HepG2 (cell line): ENCODE data around the gene MTA2. TPM values are rescaled to one million over a fixed set of nuclear protein-coding genes. Genes with fewer than 3 reads are reported as not detected.

Experiments
- ARNT2 ChIP-seq: sonication (generic); formaldehyde crosslinking; IDR thresholded peaks from 2 replicates; pipeline ENCODE4 v1.8.0; 2022; ENCODE audit warnings: mild to moderate bottlenecking, low read depth, missing genetic modification reagents, moderate library complexity
- ATF3 ChIP-seq: sonication (generic); formaldehyde crosslinking; IDR thresholded peaks from 2 replicates; pipeline ENCODE4 v1.4.0; 2020; ENCODE audit warnings: missing genetic modification reagents
- ATF7-NPFF ChIP-seq: sonication (generic); formaldehyde crosslinking; IDR thresholded peaks from 2 replicates; pipeline ENCODE4 v1.8.1; 2023; ENCODE audit warnings: mild to moderate bottlenecking, low read depth, missing genetic modification reagents, moderate library complexity
- GATAD2A ChIP-seq: IDR thresholded peaks from 2 replicates; pipeline ENCODE4 v1.6.1; 2016
- HMGXB4 ChIP-seq, 2 experiments: sonication (generic) in 1 of 2; formaldehyde crosslinking in 1 of 2; IDR thresholded peaks; 2 replicates each; pipeline versions ENCODE4 v1.4.0 to v1.6.1; 2018 to 2020; ENCODE audit warnings: missing genetic modification reagents in 2 of 2, borderline replicate concordance in 1 of 2, low read depth in 1 of 2, mild to moderate bottlenecking in 1 of 2, missing biosample characterization in 1 of 2
- IRF2 ChIP-seq: IDR thresholded peaks from 2 replicates; pipeline ENCODE4 v1.6.1; 2018; ENCODE audit warnings: missing genetic modification reagents, missing compliant biosample characterization
- KDM4B ChIP-seq: sonication (generic); formaldehyde crosslinking; IDR thresholded peaks from 2 replicates; pipeline ENCODE4 v1.4.0; 2020; ENCODE audit warnings: missing genetic modification reagents
- MAX ChIP-seq: IDR thresholded peaks from 2 replicates; pipeline ENCODE4 v1.6.1; 2012; ENCODE audit warnings: inconsistent platforms
- MEIS2 ChIP-seq: sonication (generic); formaldehyde crosslinking; IDR thresholded peaks from 2 replicates; pipeline ENCODE4 v1.9.0; 2021; ENCODE audit warnings: mild to moderate bottlenecking, missing genetic modification reagents
- NR2F6 ChIP-seq, 2 experiments: IDR thresholded peaks; 2 replicates each; pipeline ENCODE4 v1.6.1; 2016; ENCODE audit warnings: antibody characterized with exemption in 1 of 2, mild to moderate bottlenecking in 1 of 2
- NRL ChIP-seq: sonication (generic); formaldehyde crosslinking; IDR thresholded peaks from 2 replicates; pipeline ENCODE4 v1.5.0; 2020; ENCODE audit warnings: missing genetic modification reagents, mild to moderate bottlenecking, moderate library complexity, borderline replicate concordance
- POLR2G ChIP-seq: fragments of 200-400 bp; formaldehyde crosslinking; IDR thresholded peaks from 2 replicates; pipeline ENCODE4 v1.6.1; 2018; ENCODE audit warnings: mild to moderate bottlenecking, low read depth, low read length, moderate library complexity
- RFXANK ChIP-seq: IDR thresholded peaks from 2 replicates; pipeline ENCODE4 v1.6.1; 2016
- RXRA ChIP-seq: sonication (generic); formaldehyde crosslinking; IDR thresholded peaks from 2 replicates; pipeline ENCODE4 v1.5.1; 2020; ENCODE audit warnings: missing genetic modification reagents
- THAP9 ChIP-seq: sonication (generic); formaldehyde crosslinking; IDR thresholded peaks from 2 replicates; pipeline ENCODE4; 2020; ENCODE audit warnings: missing genetic modification reagents, mild to moderate bottlenecking, borderline replicate concordance
- ZC3H13 ChIP-seq: sonication (generic); formaldehyde crosslinking; IDR thresholded peaks from 2 replicates; pipeline ENCODE4 v1.8.1; 2023; ENCODE audit warnings: mild to moderate bottlenecking, missing genetic modification reagents, moderate library complexity
- ZMYM3 ChIP-seq: sonication (generic); formaldehyde crosslinking; IDR thresholded peaks from 2 replicates; pipeline ENCODE4 v1.5.1; 2020; ENCODE audit warnings: mild to moderate bottlenecking, missing genetic modification reagents
- ZNF205 ChIP-seq: IDR thresholded peaks from 2 replicates; pipeline ENCODE4 v1.6.1; 2018; ENCODE audit warnings: missing biosample characterization, missing genetic modification reagents
- ZNF34 ChIP-seq: sonication (generic); formaldehyde crosslinking; IDR thresholded peaks from 2 replicates; pipeline ENCODE4 v1.4.0; 2020; ENCODE audit warnings: mild to moderate bottlenecking, missing genetic modification reagents, borderline replicate concordance
- ZNF557 ChIP-seq: sonication (generic); formaldehyde crosslinking; IDR thresholded peaks from 2 replicates; pipeline ENCODE4 v1.4.0; 2020; ENCODE audit warnings: missing genetic modification reagents
- ZNF703 ChIP-seq: sonication (generic); formaldehyde crosslinking; IDR thresholded peaks from 2 replicates; pipeline ENCODE4 v1.5.1; 2020; ENCODE audit warnings: missing genetic modification reagents, mild to moderate bottlenecking, moderate library complexity, borderline replicate concordance
- ZNF782 ChIP-seq: sonication (generic); formaldehyde crosslinking; IDR thresholded peaks from 2 replicates; pipeline ENCODE4 v1.4.0; 2020; ENCODE audit warnings: missing genetic modification reagents, mild to moderate bottlenecking, borderline replicate concordance
- ZNF788 ChIP-seq: sonication (generic); formaldehyde crosslinking; IDR thresholded peaks from 2 replicates; pipeline ENCODE4 v1.5.0; 2020; ENCODE audit warnings: mild to moderate bottlenecking, missing genetic modification reagents, borderline replicate concordance
- ZSCAN31 ChIP-seq: sonication (generic); formaldehyde crosslinking; IDR thresholded peaks from 2 replicates; pipeline ENCODE4 v1.5.0; 2020; ENCODE audit warnings: low read depth, mild to moderate bottlenecking, missing genetic modification reagents
- polyA plus RNA-seq, 8 experiments: library from polyadenylated mRNA; depleted of rRNA in 3 of 8; stranded (reverse) in 7 of 8; unstranded in 1 of 8; fragments of >200 nt; fragmentation: Illumina TruSeq in 4 of 8; extraction: Trizol in 4 of 8; gene quantifications; 2 replicates each; pipeline versions ENCODE4 v1.2.1 to v1.2.3, GENCODE V29; 2011 to 2016; ENCODE audit warnings: low read depth in 4 of 8, missing spikeins in 1 of 8, mixed read lengths in 1 of 8; ENCODE audit not compliant: insufficient read depth in 1 of 8
- total RNA-seq, 5 experiments: library from RNA; depleted of rRNA; stranded (reverse); fragments of >200 nt; fragmentation: Illumina TruSeq; extraction: Trizol; gene quantifications; 2 replicates each; pipeline ENCODE4 v1.2.3, GENCODE V29; 2016; ENCODE audit warnings: low read depth in 1 of 5

The MTA2 gene
- total and polyA plus RNA-seq, 2 of the 13 experiments (the other 11 are each of a cell fraction or from before 2014, with no cell fraction given): 14.0 to 70.0 TPM

- TF ChIP-seq ATF7-NPFF: peak; percentile 83; the same call in 1 of the 2 replicates
- no peak for TF ChIP-seq ZNF703
- TF ChIP-seq NR2F6 (IDR thresholded peaks at IDR 0.05): no peak
- TF ChIP-seq NR2F6 (CRISPR knock-in tag; IDR thresholded peaks at IDR 0.05): 0 out of 2 replicates have a peak, but pooled peaks have one; percentile 12
- TF ChIP-seq MAX: peak; percentile 74
- no peak for TF ChIP-seq IRF2 (CRISPR knock-in tag)
- no peak; the same call in 1 of the 2 replicates for TF ChIP-seq POLR2G
- TF ChIP-seq ZMYM3 (CRISPR knock-in tag): peak; percentile 44; the same call in 1 of the 2 replicates
- TF ChIP-seq ZSCAN31 (CRISPR knock-in tag): peak; percentile 56
- 0 out of 2 replicates have a peak, but pooled peaks have one; percentile 15 for TF ChIP-seq ZNF557
- peak; percentile 70; the same call in 1 of the 2 replicates for TF ChIP-seq KDM4B (CRISPR knock-in tag)
- TF ChIP-seq MEIS2: no peak
- peak; percentile 71 for TF ChIP-seq NRL (CRISPR knock-in tag)
- no peak for TF ChIP-seq ZNF782 (CRISPR knock-in tag)
- peak; percentile 31; the same call in 1 of the 2 replicates for TF ChIP-seq ZNF34 (CRISPR knock-in tag)
- peak; percentile 75 for TF ChIP-seq ARNT2 (CRISPR knock-in tag)
- no peak; the same call in 1 of the 2 replicates for TF ChIP-seq ATF3
- peak; percentile 55 for TF ChIP-seq ZNF788
- TF ChIP-seq ZNF205 (CRISPR knock-in tag): 0 out of 2 replicates have a peak, but pooled peaks have one; percentile 28
- peak; percentile 73; the same call in 1 of the 2 replicates for TF ChIP-seq ZC3H13 (CRISPR knock-in tag)
- peak; percentile 37; the same call in 1 of the 2 replicates for TF ChIP-seq THAP9
- 0 out of 2 replicates have a peak, but pooled peaks have one; percentile 12 for TF ChIP-seq RXRA (CRISPR knock-in tag)
- no peak for TF ChIP-seq RFXANK (CRISPR knock-in tag)
- peak; percentile 55 to 65; a peak in 2 of 4 replicates for TF ChIP-seq HMGXB4 (CRISPR knock-in tag; IDR thresholded peaks at IDR 0.05; ENCODE audit: borderline replicate concordance in 1 of 2, low read depth in 1 of 2)
- peak; percentile 60; the same call in 1 of the 2 replicates for TF ChIP-seq GATAD2A (CRISPR knock-in tag)
Measured at GRCh38 chr11:62545437-62546243, 56.0 kb downstream of the MTA2 start (continued).
